ENCODE data around the gene NCAM1.

The NCAM1 gene

GRCh38 chr11:113251281-113251680 lies 290.1 kb downstream of the NCAM1 start:
- DNase-seq (no peak), ATAC-seq (no peak)

- no peak for ATAC-seq
- DNase-seq: no peak
These were observed 292.2 kb downstream of the NCAM1 start for GRCh38 chr11:113253406-113253805.

- no peak for DNase-seq
- no peak for ATAC-seq
These were observed 293.9 kb downstream of the NCAM1 start for GRCh38 chr11:113255096-113255495.

- ATAC-seq (no peak), DNase-seq (no peak)
These were observed 294.5 kb downstream of the NCAM1 start for GRCh38 chr11:113255741-113256140.

GRCh38 chr11:113256431-113257202 lies 295.4 kb downstream of the NCAM1 start:
- DNase-seq (no peak), ATAC-seq (no peak)

- no peak for DNase-seq
- no peak for ATAC-seq
These were observed 298.8 kb downstream of the NCAM1 start for GRCh38 chr11:113260096-113260425.

GRCh38 chr11:113260541-113260940 lies 299.3 kb downstream of the NCAM1 start:
- no peak for ATAC-seq
- DNase-seq: no peak

- no peak for ATAC-seq
- DNase-seq: no peak
These were observed 300.7 kb downstream of the NCAM1 start for GRCh38 chr11:113261709-113262475.

- DNase-seq (no peak), ATAC-seq (no peak)
These were observed 301.4 kb downstream of the NCAM1 start for GRCh38 chr11:113262594-113262993.

GRCh38 chr11:113263458-113264259 lies 302.4 kb downstream of the NCAM1 start:
- DNase-seq (no peak), ATAC-seq (no peak)

- no peak for DNase-seq
- ATAC-seq: no peak
These were observed 304.1 kb downstream of the NCAM1 start for GRCh38 chr11:113265362-113265761.

- DNase-seq (no peak), ATAC-seq (no peak)
These were observed 306.3 kb downstream of the NCAM1 start for GRCh38 chr11:113267493-113267892.

- ATAC-seq (no peak), DNase-seq (no peak)
These were observed 307.9 kb downstream of the NCAM1 start for GRCh38 chr11:113269096-113269495.

- ATAC-seq (no peak), DNase-seq (no peak)
These were observed 308.4 kb downstream of the NCAM1 start for GRCh38 chr11:113269636-113270035.

GRCh38 chr11:113270080-113270479 lies 308.9 kb downstream of the NCAM1 start:
- DNase-seq (no peak), ATAC-seq (no peak)

- DNase-seq (no peak), ATAC-seq (no peak)
These were observed 310.5 kb downstream of the NCAM1 start for GRCh38 chr11:113271551-113272245.

GRCh38 chr11:113272281-113272680 lies 311.1 kb downstream of the NCAM1 start:
- ATAC-seq: no peak
- DNase-seq: no peak

- DNase-seq: no peak
- no peak for ATAC-seq
These were observed 311.9 kb downstream of the NCAM1 start for GRCh38 chr11:113272927-113273615.

- DNase-seq: no peak
- no peak for ATAC-seq
These were observed 312.5 kb downstream of the NCAM1 start for GRCh38 chr11:113273720-113274119.

GRCh38 chr11:113274713-113275582 lies 313.7 kb downstream of the NCAM1 start:
- ATAC-seq: no peak
- DNase-seq: no peak

- DNase-seq: no peak
- ATAC-seq: no peak
These were observed 314.4 kb downstream of the NCAM1 start for GRCh38 chr11:113275602-113276001.
